HepG2 (cell line): Measurements from ENCODE around the gene LIM2. TPM values are rescaled to one million over a fixed set of nuclear protein-coding genes. Genes with fewer than 3 reads are reported as not detected.

ENCODE experiments used
- ATAC-seq: fragments of 200-7000 bp; cut with Tn5 transposase; 3 replicates; pipeline ENCODE4 v1.9.1; 2020; ENCODE audit warnings: mild to moderate bottlenecking, moderate library complexity
- BruUV-seq: library from RNA; stranded (reverse); fragments of 400-500 nt; replicated peaks from 2 replicates; lab custom pipeline; 2021; lab: Mats Ljungman, UMichigan
- CTCF ChIA-PET: fragments of 300-600 bp; formaldehyde crosslinking; extraction: SDS; loops from one replicate; lab custom pipeline; 2021; ENCODE audit warnings: low total read pairs, inconsistent platforms, low intra/inter-chr PET ratio; lab: Yijun Ruan, JAX
- POLR2A ChIA-PET: fragments of 350-600 bp; sonication (Branson Sonifier 250); formaldehyde crosslinking; loops from one replicate; lab custom pipeline; 2020; ENCODE audit warnings: antibody characterized with exemption, inconsistent platforms; lab: Yijun Ruan, JAX
- DNase-seq: peaks from one replicate; pipeline ENCODE4 v3.0.0-alpha.2; 2015; ENCODE audit warnings: low spot score
- FAIRE-seq: peaks from 3 replicates; lab custom pipeline; 2011; peaks lifted over from hg19 to GRCh38; lab: Jason Lieb, UNC
- H2AFZ ChIP-seq: one replicate; pipeline ENCODE4 v1.6.1; 2011; ENCODE audit warnings: low read length, inconsistent platforms
- H3K27ac ChIP-seq: fragments of 300-600 bp; 3 replicates; pipeline ENCODE4 v1.8.0; 2011; ENCODE audit warnings: mixed run types, mild to moderate bottlenecking, mixed read lengths, low read length, inconsistent platforms; ENCODE audit not compliant: insufficient read depth; ENCODE audit errors: extremely low read length
- H3K27me3 ChIP-seq, 2 experiments: fragments of 200-600 bp in 1 of 2; 2 replicates in 1 of 2; 3 replicates in 1 of 2; pipeline versions ENCODE4 v1.6.0 to v1.8.0; 2011; ENCODE audit warnings: low read length in 2 of 2, mild to moderate bottlenecking in 2 of 2, moderate library complexity in 2 of 2, inconsistent platforms in 1 of 2; ENCODE audit not compliant: insufficient read depth in 2 of 2, control insufficient read depth in 1 of 2
- H3K36me3 ChIP-seq, 2 experiments: fragments of 200-600 bp in 1 of 2; replicated peaks in 1 of 2; 2 replicates in 1 of 2; 3 replicates in 1 of 2; pipeline versions ENCODE4 v1.5.1 to v1.8.0; 2011; ENCODE audit warnings: low read length in 2 of 2, inconsistent platforms in 1 of 2; ENCODE audit not compliant: insufficient read depth in 2 of 2, control insufficient read depth in 1 of 2
- H3K4me1 ChIP-seq: 2 replicates; pipeline ENCODE4 v1.5.1; 2012; ENCODE audit warnings: low read length, inconsistent platforms; ENCODE audit not compliant: insufficient read depth
- H3K4me2 ChIP-seq: 2 replicates; pipeline ENCODE4 v1.6.0; 2011; ENCODE audit warnings: low read depth, low read length, inconsistent platforms
- H3K4me3 ChIP-seq, 3 experiments: fragments of 200-600 bp in 1 of 3; sonication (generic), shearing (Covaris generic) in 1 of 3; replicated peaks in 1 of 3; 2 replicates each; pipeline ENCODE4 v1.5.1; 2011 to 2016; ENCODE audit warnings: low read length in 3 of 3, inconsistent platforms in 2 of 3, low read depth in 2 of 3, mild to moderate bottlenecking in 2 of 3, control low read depth in 1 of 3, mixed read lengths in 1 of 3; ENCODE audit not compliant: insufficient read depth in 1 of 3
- H3K79me2 ChIP-seq: one replicate; pipeline ENCODE4 v1.6.1; 2011; ENCODE audit warnings: low read length, inconsistent platforms; ENCODE audit not compliant: insufficient read depth
- H3K9ac ChIP-seq: 2 replicates; pipeline ENCODE4 v1.6.0; 2011; ENCODE audit warnings: mild to moderate bottlenecking, low read depth, low read length, inconsistent platforms; ENCODE audit not compliant: insufficient read depth
- H3K9me3 ChIP-seq: 2 replicates; pipeline ENCODE4 v1.5.1; 2012; ENCODE audit warnings: mild to moderate bottlenecking, low read length
- H4K20me1 ChIP-seq: 2 replicates; pipeline ENCODE4 v1.6.0; 2011; ENCODE audit warnings: inconsistent platforms, mild to moderate bottlenecking, low read length, moderate library complexity; ENCODE audit not compliant: insufficient read depth
- BCLAF1 ChIP-seq: fragments of 450-650 bp; IDR thresholded peaks from 2 replicates; pipeline ENCODE4 v1.6.1; 2017; ENCODE audit warnings: mild to moderate bottlenecking
- HNRNPLL ChIP-seq: fragments of 200-400 bp; formaldehyde crosslinking; IDR thresholded peaks from 2 replicates; pipeline ENCODE4 v1.6.1; 2017; ENCODE audit warnings: mild to moderate bottlenecking, low read depth, low read length; ENCODE audit not compliant: poor library complexity, severe bottlenecking
- ISL2 ChIP-seq: sonication (generic); formaldehyde crosslinking; IDR thresholded peaks from 2 replicates; pipeline ENCODE4 v1.5.0; 2020; ENCODE audit warnings: missing genetic modification reagents
- KDM5A ChIP-seq: fragments of 200-600 bp; sonication (generic); IDR thresholded peaks from 2 replicates; pipeline ENCODE4 v1.7.0; 2018; ENCODE audit warnings: antibody characterized with exemption, mild to moderate bottlenecking, low read length, borderline replicate concordance
- LCORL ChIP-seq, 2 experiments: fragments of 450-650 bp in 1 of 2; sonication (generic) in 1 of 2; formaldehyde crosslinking in 1 of 2; IDR thresholded peaks; 2 replicates each; pipeline versions ENCODE4 v1.5.0 to v1.6.1; 2017 to 2020; ENCODE audit warnings: antibody characterized with exemption in 1 of 2, missing genetic modification reagents in 1 of 2
- MED13 ChIP-seq: sonication (generic); formaldehyde crosslinking; IDR thresholded peaks from 2 replicates; pipeline ENCODE4 v1.5.0; 2020; ENCODE audit warnings: missing genetic modification reagents
- NCOA5 ChIP-seq: sonication (generic); formaldehyde crosslinking; IDR thresholded peaks from 2 replicates; pipeline ENCODE4 v1.4.0; 2020; ENCODE audit warnings: missing genetic modification reagents
- POLR2G ChIP-seq: fragments of 200-400 bp; formaldehyde crosslinking; IDR thresholded peaks from 2 replicates; pipeline ENCODE4 v1.6.1; 2018; ENCODE audit warnings: mild to moderate bottlenecking, low read depth, low read length, moderate library complexity
- REPIN1 ChIP-seq: sonication (generic); formaldehyde crosslinking; IDR thresholded peaks from 2 replicates; pipeline ENCODE4 v1.8.0; 2022; ENCODE audit warnings: missing genetic modification reagents, low read depth, mild to moderate bottlenecking, borderline replicate concordance
- SYNCRIP ChIP-seq: fragments of 200-400 bp; formaldehyde crosslinking; IDR thresholded peaks from 2 replicates; pipeline ENCODE4 v1.6.1; 2018; ENCODE audit warnings: mild to moderate bottlenecking, low read depth, low read length; ENCODE audit not compliant: insufficient read depth
- TAF1 ChIP-seq: sonication (generic); formaldehyde crosslinking; IDR thresholded peaks from 2 replicates; pipeline ENCODE4 v1.4.0; 2020; ENCODE audit warnings: missing genetic modification reagents
- THAP11 ChIP-seq: IDR thresholded peaks from 2 replicates; pipeline ENCODE4 v1.6.1; 2016; ENCODE audit warnings: missing biosample characterization, missing genetic modification reagents
- ZBTB7A ChIP-seq: sonication (generic); formaldehyde crosslinking; IDR thresholded peaks from 2 replicates; pipeline ENCODE4 v1.8.0; 2022; ENCODE audit warnings: mild to moderate bottlenecking, missing genetic modification reagents
- ZNF367 ChIP-seq: sonication (generic); formaldehyde crosslinking; IDR thresholded peaks from 2 replicates; pipeline ENCODE4 v1.4.0; 2020; ENCODE audit warnings: missing genetic modification reagents, borderline replicate concordance
- ZNF546 ChIP-seq: sonication (generic); formaldehyde crosslinking; conservative IDR thresholded peaks from 2 replicates; pipeline ENCODE4 v1.8.1; 2023; ENCODE audit warnings: mild to moderate bottlenecking, missing genetic modification reagents
- WGBS: methylation state at CpG from one replicate; pipeline ENCODE4 v1.1.6; 2017; ENCODE audit warnings: low lambda C conversion rate; 5-methylcytosine and 5-hydroxymethylcytosine counted together
- in situ Hi-C: cut with HindIII; loops from 2 replicates; pipeline ENCODE4 v1.10.0; 2017; ENCODE audit warnings: low pct_unique_long_range_greater_than_20kb; ENCODE audit not compliant: extremely low pct_ligation_motif_present
- intact Hi-C: fragments of 100-400 bp; cut with micrococcal nuclease; formaldehyde crosslinking; loops from one replicate; pipeline ENCODE4 v1.10.0; 2022; ENCODE audit not compliant: unreplicated experiment
- polyA plus RNA-seq, 8 experiments: library from polyadenylated mRNA; depleted of rRNA in 3 of 8; stranded (reverse) in 7 of 8; unstranded in 1 of 8; fragments of >200 nt; fragmentation: Illumina TruSeq in 4 of 8; extraction: Trizol in 4 of 8; gene quantifications; 2 replicates each; pipeline versions ENCODE4 v1.2.1 to v1.2.3, GENCODE V29; 2011 to 2016; ENCODE audit warnings: low read depth in 4 of 8, missing spikeins in 1 of 8, mixed read lengths in 1 of 8; ENCODE audit not compliant: insufficient read depth in 1 of 8
- total RNA-seq, 5 experiments: library from RNA; depleted of rRNA; stranded (reverse); fragments of >200 nt; fragmentation: Illumina TruSeq; extraction: Trizol; gene quantifications; 2 replicates each; pipeline ENCODE4 v1.2.3, GENCODE V29; 2016; ENCODE audit warnings: low read depth in 1 of 5
- TF ChIP-seq, protein P1 (sequence below): sonication (generic); formaldehyde crosslinking; IDR thresholded peaks from 2 replicates; pipeline ENCODE4 v1.4.0; 2020; ENCODE audit warnings: missing genetic modification reagents
- TF ChIP-seq, protein P2 (sequence below): sonication (generic); formaldehyde crosslinking; IDR thresholded peaks from 2 replicates; pipeline ENCODE4 v1.5.0; 2020; ENCODE audit warnings: missing genetic modification reagents, mild to moderate bottlenecking, borderline replicate concordance

The LIM2 gene
- total and polyA plus RNA-seq, 2 of the 13 experiments (the other 11 are each of a cell fraction or from before 2014, with no cell fraction given) = 1.3 TPM; not detected in 1

GRCh38 chr19:51338563-51339312 is 49.0 kb downstream of the LIM2 start:
- in situ Hi-C loops = no loop called here
- Histone ChIP-seq H3K4me2 (peak overlapping the region; percentile 86), H3K27me3 (no peaks in the 10 kb centered on the region), H3K9ac (peak overlapping the region; percentile 53), H3K36me3 (peaks cover 7 to 8% of the 10 kb centered on the region in 2 experiments; a peak in 3 of 5 replicates), H3K27ac (peak overlapping the region; percentile 40), H3K9me3 (no peaks in the 10 kb centered on the region), H3K79me2 (no peaks in the 10 kb centered on the region), H2AFZ (no peak overlapping the region), H4K20me1 (peaks cover 1% of the 10 kb centered on the region; the same call in 1 of the 2 replicates), H3K4me3 (peak overlapping the region; percentile 67 to 80 (median 80)), H3K4me1 (peaks cover 43% of the 10 kb centered on the region)
- CTCF ChIA-PET = interaction anchor here (1.0 to 3.1 kb wide), 6 partner anchors 28 to 100 kb away, joined by 3 to 38 read pairs (median 9); no protein-coding TSS in a partner anchor
- DNase-seq (peak; percentile 68), ATAC-seq (peak; percentile 74), FAIRE-seq (no peak)
- POLR2A ChIA-PET = interaction anchor here (1.0 to 6.9 kb wide), 7 partner anchors 12 to 69 kb away, joined by 6 to 211 read pairs (median 27); partner anchors contain the start of genes ETFB and NKG7
- intact Hi-C loops = loop anchor here (1.0 to 2.0 kb wide), 3 partner anchors 24 to 101 kb away; no protein-coding TSS in a partner anchor
- no TSS peak for BruUV-seq
- WGBS = 22% methylated on average over 22 of the region's 43 CpGs
- TF ChIP-seq HNRNPLL (peak; percentile 42), LCORL (IDR thresholded peaks at IDR 0.05) (no peak), LCORL (CRISPR knock-in tag; IDR thresholded peaks at IDR 0.05) (0 out of 2 replicates have a peak, but pooled peaks have one; percentile 34), ZNF546 (no peak), NCOA5 (no peak), THAP11 (CRISPR knock-in tag) (peak; percentile 34; the same call in 1 of the 2 replicates), ZBTB7A (CRISPR knock-in tag) (no peak), REPIN1 (CRISPR knock-in tag) (no peak), TAF1 (CRISPR knock-in tag) (no peak), POLR2G (0 out of 2 replicates have a peak, but pooled peaks have one; percentile 6), KDM5A (no peak), BCLAF1 (no peak), ZNF367 (CRISPR knock-in tag) (no peak), SYNCRIP (no peak), ISL2 (CRISPR knock-in tag) (peak; percentile 44; the same call in 1 of the 2 replicates), MED13 (no peak)
- TF ChIP-seq, protein P1, sequence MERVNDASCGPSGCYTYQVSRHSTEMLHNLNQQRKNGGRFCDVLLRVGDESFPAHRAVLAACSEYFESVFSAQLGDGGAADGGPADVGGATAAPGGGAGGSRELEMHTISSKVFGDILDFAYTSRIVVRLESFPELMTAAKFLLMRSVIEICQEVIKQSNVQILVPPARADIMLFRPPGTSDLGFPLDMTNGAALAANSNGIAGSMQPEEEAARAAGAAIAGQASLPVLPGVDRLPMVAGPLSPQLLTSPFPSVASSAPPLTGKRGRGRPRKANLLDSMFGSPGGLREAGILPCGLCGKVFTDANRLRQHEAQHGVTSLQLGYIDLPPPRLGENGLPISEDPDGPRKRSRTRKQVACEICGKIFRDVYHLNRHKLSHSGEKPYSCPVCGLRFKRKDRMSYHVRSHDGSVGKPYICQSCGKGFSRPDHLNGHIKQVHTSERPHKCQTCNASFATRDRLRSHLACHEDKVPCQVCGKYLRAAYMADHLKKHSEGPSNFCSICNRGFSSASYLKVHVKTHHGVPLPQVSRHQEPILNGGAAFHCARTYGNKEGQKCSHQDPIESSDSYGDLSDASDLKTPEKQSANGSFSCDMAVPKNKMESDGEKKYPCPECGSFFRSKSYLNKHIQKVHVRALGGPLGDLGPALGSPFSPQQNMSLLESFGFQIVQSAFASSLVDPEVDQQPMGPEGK (CRISPR knock-in tag) = peak; percentile 48
- TF ChIP-seq, protein P2, sequence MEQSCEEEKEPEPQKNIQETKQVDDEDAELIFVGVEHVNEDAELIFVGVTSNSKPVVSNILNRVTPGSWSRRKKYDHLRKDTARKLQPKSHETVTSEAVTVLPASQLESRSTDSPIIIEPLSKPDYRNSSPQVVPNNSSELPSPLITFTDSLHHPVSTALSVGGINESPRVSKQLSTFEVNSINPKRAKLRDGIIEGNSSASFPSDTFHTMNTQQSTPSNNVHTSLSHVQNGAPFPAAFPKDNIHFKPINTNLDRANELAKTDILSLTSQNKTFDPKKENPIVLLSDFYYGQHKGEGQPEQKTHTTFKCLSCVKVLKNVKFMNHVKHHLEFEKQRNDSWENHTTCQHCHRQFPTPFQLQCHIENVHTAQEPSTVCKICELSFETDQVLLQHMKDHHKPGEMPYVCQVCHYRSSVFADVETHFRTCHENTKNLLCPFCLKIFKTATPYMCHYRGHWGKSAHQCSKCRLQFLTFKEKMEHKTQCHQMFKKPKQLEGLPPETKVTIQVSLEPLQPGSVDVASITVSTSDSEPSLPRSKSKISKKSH (CRISPR knock-in tag) = no peak
